CD4-positive, alpha-beta T cell (primary cell): ENCODE data around the gene ACACA. TPM values are rescaled to one million over a fixed set of nuclear protein-coding genes. Genes with fewer than 3 reads are reported as not detected.

Experiments
- ATAC-seq: fragments of 200-7000 bp; cut with Tn5 transposase; one replicate; pipeline ENCODE4 v1.10.0; 2022; ENCODE audit warnings: mild to moderate bottlenecking; ENCODE audit not compliant: poor library complexity
- CTCF ChIA-PET: fragments of 350-600 bp; sonication (Branson Sonifier 250); formaldehyde crosslinking; loops from one replicate; lab custom pipeline; 2021; ENCODE audit warnings: antibody characterized with exemption, inconsistent platforms; lab: Charles Lee
- POLR2A ChIA-PET: fragments of 350-600 bp; sonication (Branson Sonifier 250); formaldehyde crosslinking; loops from one replicate; lab custom pipeline; 2021; ENCODE audit warnings: antibody characterized with exemption, inconsistent platforms; lab: Charles Lee
- DNase-seq, 14 experiments: peaks; one replicate each; pipeline ENCODE4 v3.0.0-alpha.2; 2013 to 2020; ENCODE audit warnings: mixed read lengths in 2 of 14
- H3K27ac ChIP-seq, 2 donors: one replicate each; pipeline versions ENCODE4 v1.5.1 to v1.7.0; 2013; ENCODE audit warnings: low read length in 2 of 2, low read depth in 1 of 2, mild to moderate bottlenecking in 1 of 2
- H3K27me3 ChIP-seq, 2 experiments: 1 replicate in 1 of 2; 2 replicates in 1 of 2; pipeline versions ENCODE4 v1.6.1 to v1.7.0; 2013; ENCODE audit warnings: low read length in 2 of 2, control low read depth in 1 of 2, mild to moderate bottlenecking in 1 of 2, moderate library complexity in 1 of 2; ENCODE audit not compliant: insufficient read depth in 2 of 2, control insufficient read depth in 1 of 2
- H3K36me3 ChIP-seq: one replicate; pipeline ENCODE4 v1.6.1; 2013; ENCODE audit warnings: low read length, control low read depth; ENCODE audit not compliant: insufficient read depth
- H3K4me1 ChIP-seq: one replicate; pipeline ENCODE4 v1.6.1; 2013; ENCODE audit warnings: low read length, control low read depth; ENCODE audit not compliant: insufficient read depth
- H3K4me3 ChIP-seq: one replicate; pipeline ENCODE4 v1.5.1; 2013; ENCODE audit warnings: mild to moderate bottlenecking, low read length, moderate library complexity
- H3K9me3 ChIP-seq, 2 experiments: 1 replicate in 1 of 2; 2 replicates in 1 of 2; pipeline versions ENCODE4 v1.6.1 to v1.7.0; 2013; ENCODE audit warnings: low read length in 2 of 2, mild to moderate bottlenecking in 2 of 2, control low read depth in 1 of 2, moderate library complexity in 1 of 2; ENCODE audit not compliant: control insufficient read depth in 1 of 2, insufficient read depth in 1 of 2
- H3K27ac Mint-ChIP-seq: one replicate; pipeline ENCODE4 v1.8.0; 2020; ENCODE audit warnings: mixed read lengths
- H3K27me3 Mint-ChIP-seq: one replicate; pipeline ENCODE4 v1.8.0; 2021; ENCODE audit warnings: mixed read lengths
- H3K36me3 Mint-ChIP-seq: one replicate; pipeline ENCODE4 v1.8.0; 2021; ENCODE audit warnings: low read depth, mixed read lengths
- H3K4me1 Mint-ChIP-seq: one replicate; pipeline ENCODE4 v1.8.0; 2021; ENCODE audit warnings: low read depth, mixed read lengths
- H3K4me3 Mint-ChIP-seq: one replicate; pipeline ENCODE4 v1.8.0; 2020; ENCODE audit warnings: mild to moderate bottlenecking, mixed read lengths
- H3K9me3 Mint-ChIP-seq: one replicate; pipeline ENCODE4 v1.8.0; 2020; ENCODE audit warnings: mixed read lengths
- intact Hi-C, 2 experiments: fragments of 100-400 bp; cut with DNase I in 1 of 2; cut with micrococcal nuclease in 1 of 2; formaldehyde crosslinking; loops; one replicate each; pipeline versions ENCODE4 v1.15.1 to v1.9.0; 2023 to 2025; cut with DNase I, micrococcal nuclease
- total RNA-seq, 174 experiments: library from RNA in 2 of 174; stranded (reverse) in 2 of 174; gene quantifications; one replicate each; pipeline ENCODE4 v1.2.3 and lab custom pipeline; 2021 to 2026
- TF ChIP-seq, protein P1 (sequence below): fragments of 200-600 bp; IDR thresholded peaks from one replicate; pipeline ENCODE4 v1.8.0; 2022; ENCODE audit warnings: antibody characterized with exemption, mild to moderate bottlenecking

The ACACA gene
- total RNA-seq, 2 experiments from 2014 or later, result 26.0 to 28.9 TPM

DNA sequence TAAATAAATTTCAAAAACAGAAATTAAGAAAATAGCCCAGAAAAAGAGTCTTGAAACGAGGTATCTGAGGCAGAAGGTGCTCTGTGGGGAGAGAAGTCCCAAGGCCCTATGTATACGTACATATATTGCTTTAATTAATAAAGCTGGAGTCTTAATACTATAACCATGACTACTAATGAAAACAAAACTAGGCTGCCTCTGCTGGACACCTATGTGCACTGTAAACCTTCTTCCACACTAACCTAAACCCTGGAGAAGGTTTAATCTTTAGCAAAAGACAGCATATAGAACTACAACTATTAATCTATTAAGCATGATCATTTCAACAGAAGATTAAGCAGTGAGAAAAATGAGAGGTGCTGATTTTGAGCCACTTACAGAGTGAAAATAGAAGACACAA, 184.8 kb downstream of the ACACA start:
- H3K4me3 Mint-ChIP-seq, result no peak overlapping the region
- CTCF ChIA-PET, result interaction anchor here (0.8 kb wide), 1 partner anchor 593 kb away, joined by 3 read pairs; no protein-coding TSS in a partner anchor

DNA sequence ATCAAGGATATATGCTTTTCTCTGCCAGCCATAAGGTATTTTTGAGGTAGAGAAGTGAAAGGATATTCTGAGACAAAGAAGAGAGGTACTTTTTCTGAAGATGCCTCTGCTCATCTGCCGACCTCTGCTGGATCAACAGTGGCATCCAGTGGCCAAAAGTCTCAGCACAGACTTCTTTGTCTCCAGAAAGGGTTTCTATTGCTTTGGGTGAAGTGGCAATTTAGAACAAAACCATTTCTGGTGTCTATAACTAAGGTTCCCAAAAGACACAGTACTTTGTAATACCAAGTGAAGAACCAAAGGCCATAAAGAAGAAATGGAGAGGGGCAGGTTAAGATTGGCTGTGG, 186.1 kb downstream of the ACACA start:
- Histone ChIP-seq H3K36me3 (peaks cover 20% of the 10 kb centered on the region), H3K27me3 (no peaks in the 10 kb centered on the region), H3K9me3 (no peaks in the 10 kb centered on the region), H3K4me3 (no peak overlapping the region), H3K4me1 (no peaks in the 10 kb centered on the region), H3K27ac (no peak overlapping the region)
- DNase-seq (peak in 9 of 14 experiments; percentile 1 to 45 (median 11)), ATAC-seq (no peak)
- Mint-ChIP-seq H3K4me3 (no peak overlapping the region), H3K4me1 (no peaks in the 10 kb centered on the region), H3K9me3 (no peaks in the 10 kb centered on the region), H3K27ac (no peak overlapping the region), H3K27me3 (no peaks in the 10 kb centered on the region), H3K36me3 (peaks cover 56% of the 10 kb centered on the region)
- intact Hi-C loops, result loop anchor here in 1 of 2 experiments (1.0 kb wide), 1 partner anchor 591 kb away; no protein-coding TSS in a partner anchor
- POLR2A ChIA-PET, result no interaction called here
- TF ChIP-seq, protein P1, sequence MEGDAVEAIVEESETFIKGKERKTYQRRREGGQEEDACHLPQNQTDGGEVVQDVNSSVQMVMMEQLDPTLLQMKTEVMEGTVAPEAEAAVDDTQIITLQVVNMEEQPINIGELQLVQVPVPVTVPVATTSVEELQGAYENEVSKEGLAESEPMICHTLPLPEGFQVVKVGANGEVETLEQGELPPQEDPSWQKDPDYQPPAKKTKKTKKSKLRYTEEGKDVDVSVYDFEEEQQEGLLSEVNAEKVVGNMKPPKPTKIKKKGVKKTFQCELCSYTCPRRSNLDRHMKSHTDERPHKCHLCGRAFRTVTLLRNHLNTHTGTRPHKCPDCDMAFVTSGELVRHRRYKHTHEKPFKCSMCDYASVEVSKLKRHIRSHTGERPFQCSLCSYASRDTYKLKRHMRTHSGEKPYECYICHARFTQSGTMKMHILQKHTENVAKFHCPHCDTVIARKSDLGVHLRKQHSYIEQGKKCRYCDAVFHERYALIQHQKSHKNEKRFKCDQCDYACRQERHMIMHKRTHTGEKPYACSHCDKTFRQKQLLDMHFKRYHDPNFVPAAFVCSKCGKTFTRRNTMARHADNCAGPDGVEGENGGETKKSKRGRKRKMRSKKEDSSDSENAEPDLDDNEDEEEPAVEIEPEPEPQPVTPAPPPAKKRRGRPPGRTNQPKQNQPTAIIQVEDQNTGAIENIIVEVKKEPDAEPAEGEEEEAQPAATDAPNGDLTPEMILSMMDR, result no peak
- CTCF ChIA-PET, result no interaction called here

More for the DNA sequence above, 184.8 kb downstream of the ACACA start:
- Mint-ChIP-seq H3K4me1 (no peaks in the 10 kb centered on the region), H3K27me3 (no peaks in the 10 kb centered on the region), H3K9me3 (no peaks in the 10 kb centered on the region), H3K27ac (no peak overlapping the region), H3K36me3 (peaks cover 53% of the 10 kb centered on the region)
- ATAC-seq (no peak), DNase-seq (no peak)
- Histone ChIP-seq H3K27me3 (no peaks in the 10 kb centered on the region), H3K27ac (no peak overlapping the region), H3K36me3 (peaks cover 20% of the 10 kb centered on the region), H3K4me1 (no peaks in the 10 kb centered on the region), H3K9me3 (no peaks in the 10 kb centered on the region), H3K4me3 (no peak overlapping the region)
- intact Hi-C loops, result no loop called here
- TF ChIP-seq, protein P1, result no peak
- POLR2A ChIA-PET, result no interaction called here

DNA sequence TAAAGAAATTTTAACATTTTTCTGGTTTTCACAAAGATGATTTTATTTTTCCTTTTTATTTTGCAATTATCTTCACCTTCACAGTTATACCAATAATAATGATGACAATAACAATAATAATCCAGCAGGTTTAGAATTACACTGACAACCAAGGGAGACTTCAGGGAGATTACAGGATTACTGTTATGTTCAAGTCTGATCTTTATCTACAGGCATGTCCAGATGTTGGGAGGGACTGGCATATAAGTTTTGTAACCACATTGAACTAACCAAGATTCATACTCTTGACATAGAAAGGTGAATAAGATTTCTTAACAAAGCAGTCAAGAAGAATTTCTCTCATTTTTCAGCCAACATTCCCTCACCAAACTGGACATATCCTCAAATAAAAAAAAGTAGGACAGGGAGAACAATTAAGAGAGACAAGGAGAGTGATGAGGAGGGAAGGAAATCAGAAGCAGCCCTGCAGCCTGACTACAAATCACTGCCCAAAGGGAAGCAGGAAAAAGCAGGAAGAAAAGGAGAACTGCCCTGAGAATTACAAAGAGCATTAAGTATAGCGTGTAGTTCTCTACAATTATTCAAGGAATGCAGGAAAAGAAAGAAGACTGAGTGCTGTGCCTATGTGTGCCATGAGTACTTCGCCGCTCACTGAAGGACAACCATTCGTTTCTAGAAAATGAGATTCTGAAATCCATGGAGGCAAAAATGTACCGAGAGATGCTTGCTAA, 186.6 kb downstream of the ACACA start:
- no peak overlapping the region for H3K4me3 ChIP-seq
- no peak overlapping the region for H3K27ac ChIP-seq
- ChIA-PET POLR2A (interaction anchor here (0.9 kb wide), 1 partner anchor 617 kb away, joined by 3 read pairs; no protein-coding TSS in a partner anchor), CTCF (no interaction called here)
- no peaks in the 10 kb centered on the region for H3K9me3 Mint-ChIP-seq
- H3K36me3 ChIP-seq, result peaks cover 17% of the 10 kb centered on the region
- TF ChIP-seq, protein P1, result no peak
- H3K36me3 Mint-ChIP-seq, result peaks cover 52% of the 10 kb centered on the region
- no peak for ATAC-seq
- no peak overlapping the region for H3K4me3 Mint-ChIP-seq
- no peak for DNase-seq
- intact Hi-C loops, result loop anchor here in 1 of 2 experiments (1.0 kb wide), 1 partner anchor 591 kb away; no protein-coding TSS in a partner anchor
- no peak overlapping the region for H3K27ac Mint-ChIP-seq
- H3K4me1 Mint-ChIP-seq, result no peaks in the 10 kb centered on the region
- H3K9me3 ChIP-seq, result no peaks in the 10 kb centered on the region
- no peaks in the 10 kb centered on the region for H3K27me3 ChIP-seq
- no peaks in the 10 kb centered on the region for H3K4me1 ChIP-seq
- H3K27me3 Mint-ChIP-seq, result no peaks in the 10 kb centered on the region
